Head of caudate nucleus (tissue), 42 donors: ENCODE measurements around the gene EXTL2.
"Not testable (repeated sequence)": the region's sequence is repeated elsewhere in the genome, so short reads cannot be mapped to it uniquely, and the experiment has no call there.

ENCODE experiments used
- DNase-seq, 42 donors: peaks; one replicate each; pipeline versions ENCODE4 v3.0.0 to v3.0.0-alpha.2; 2020 to 2021; ENCODE audit warnings: mixed read lengths in 7 of 42
- intact Hi-C: fragments of 100-400 bp; cut with DNase I; formaldehyde crosslinking; loops from one replicate; pipeline ENCODE4 v1.15.0; 2022

EXTL2 gene

GRCh38 chr1:100868364-100868995 lies 26.2 kb downstream of the EXTL2 start:
- no peak for DNase-seq
- intact Hi-C loops, result loop anchor here (5.0 kb wide), 1 partner anchor 406 kb away; no protein-coding TSS in a partner anchor

GRCh38 chr1:100866901-100867206 lies 27.8 kb downstream of the EXTL2 start:
- intact Hi-C loops, result loop anchor here (5.0 kb wide), 1 partner anchor 405 kb away; no protein-coding TSS in a partner anchor
- no peak for DNase-seq

- intact Hi-C loops, result loop anchor here (5.0 kb wide), 1 partner anchor 404 kb away; no protein-coding TSS in a partner anchor
- DNase-seq, result peak in 2 of 42 donors; percentile 19 to 27
Measured at GRCh38 chr1:100866041-100866900, 28.4 kb downstream of the EXTL2 start.

- DNase-seq, result peak in 2 of 42 donors; percentile 9 to 25
Measured at GRCh38 chr1:100862591-100862990, 32.1 kb downstream of the EXTL2 start.

GRCh38 chr1:100861379-100861778 lies 33.3 kb downstream of the EXTL2 start:
- intact Hi-C loops, result no loop called here

More at GRCh38 chr1:100862591-100862990, 32.1 kb downstream of the EXTL2 start:
- intact Hi-C loops, result no loop called here

GRCh38 chr1:100860397-100860991 lies 34.1 kb downstream of the EXTL2 start:
- DNase-seq, result no peak
- intact Hi-C loops, result no loop called here

More at GRCh38 chr1:100861379-100861778, 33.3 kb downstream of the EXTL2 start:
- DNase-seq, result peak in 2 of 42 donors; percentile 25 to 43

GRCh38 chr1:100855116-100855515 lies 39.5 kb downstream of the EXTL2 start:
- intact Hi-C loops, DNase-seq: not testable (repeated sequence)

GRCh38 chr1:100852976-100853375 lies 41.7 kb downstream of the EXTL2 start:
- no peak for DNase-seq
- intact Hi-C loops, result no loop called here

GRCh38 chr1:100851726-100852125 lies 42.9 kb downstream of the EXTL2 start:
- intact Hi-C loops, result no loop called here
- DNase-seq, result no peak

GRCh38 chr1:100847361-100848082 lies 47.1 kb downstream of the EXTL2 start:
- intact Hi-C loops, result no loop called here
- DNase-seq, result no peak

GRCh38 chr1:100843160-100843559 lies 51.5 kb downstream of the EXTL2 start:
- intact Hi-C loops, DNase-seq: not testable (repeated sequence)

- intact Hi-C loops, result no loop called here
- no peak for DNase-seq
Measured at GRCh38 chr1:100835866-100836842, 58.5 kb downstream of the EXTL2 start.

- intact Hi-C loops, result no loop called here
- DNase-seq, result no peak
Measured at GRCh38 chr1:100834777-100835660, 59.6 kb downstream of the EXTL2 start.

GRCh38 chr1:100832694-100833428 lies 61.8 kb downstream of the EXTL2 start:
- intact Hi-C loops, result no loop called here
- DNase-seq, result no peak

- DNase-seq, intact Hi-C loops: not testable (repeated sequence)
Measured at GRCh38 chr1:100825666-100826065, 69.0 kb downstream of the EXTL2 start.
